Sigmoid colon (tissue), 7 donors: Measurements from ENCODE around the gene PRR20B. TPM values are rescaled to one million over a fixed set of nuclear protein-coding genes. Genes with fewer than 3 reads are reported as not detected.
"Not testable (repeated sequence)": the region's sequence is repeated elsewhere in the genome, so short reads cannot be mapped to it uniquely, and the experiment has no call there.

ENCODE experiments used
- DNase-seq: peaks from one replicate; pipeline ENCODE4 v3.0.0-alpha.2; 2019
- H3K27ac ChIP-seq, 4 donors: fragments of 200-600 bp; sonication (generic); one replicate each; pipeline ENCODE4 v1.5.1; 2016 to 2019; ENCODE audit warnings: mild to moderate bottlenecking in 1 of 4
- H3K27me3 ChIP-seq, 3 donors: fragments of 200-600 bp; sonication (generic); one replicate each; pipeline ENCODE4 v1.5.1; 2019; ENCODE audit warnings: mild to moderate bottlenecking in 1 of 3
- H3K36me3 ChIP-seq, 4 donors: fragments of 200-600 bp; sonication (generic); one replicate each; pipeline ENCODE4 v1.5.1; 2016 to 2019
- H3K4me1 ChIP-seq, 4 donors: fragments of 200-600 bp; sonication (generic); one replicate each; pipeline ENCODE4 v1.5.1; 2017 to 2019
- H3K4me3 ChIP-seq, 4 donors: fragments of 200-600 bp; sonication (generic); one replicate each; pipeline ENCODE4 v1.5.1; 2017 to 2019; ENCODE audit warnings: mild to moderate bottlenecking in 2 of 4, moderate library complexity in 1 of 4
- H3K9me3 ChIP-seq, 4 donors: fragments of 200-600 bp in 3 of 4; sonication (generic) in 3 of 4; one replicate each; pipeline versions ENCODE4 v1.5.1 to v1.6.1; 2013 to 2019
- CTCF ChIP-seq, 4 experiments: fragments of 450-650 bp in 3 of 4; fragments of 200-600 bp in 1 of 4; IDR thresholded peaks; one replicate each; pipeline ENCODE4 v1.5.1; 2016 to 2019; ENCODE audit warnings: antibody characterized with exemption in 4 of 4, mild to moderate bottlenecking in 3 of 4, moderate library complexity in 2 of 4
- EP300 ChIP-seq, 4 donors: sonication (generic); formaldehyde crosslinking; IDR thresholded peaks; one replicate each; pipeline ENCODE4 v1.6.1; 2017; ENCODE audit warnings: antibody characterized with exemption in 4 of 4
- POLR2A ChIP-seq, 2 donors: fragments of 450-650 bp; IDR thresholded peaks; one replicate each; pipeline ENCODE4 v1.6.1; 2016; ENCODE audit warnings: antibody characterized with exemption in 2 of 2, mild to moderate bottlenecking in 2 of 2, moderate library complexity in 2 of 2
- POLR2AphosphoS5 ChIP-seq, 4 donors: sonication (generic); formaldehyde crosslinking; IDR thresholded peaks; one replicate each; pipeline ENCODE4 v1.6.1; 2017; ENCODE audit warnings: antibody characterized with exemption in 4 of 4
- WGBS, 2 donors: extraction: QIAGEN DNeasy Blood & Tissue Kit; methylation state at CpG; one replicate each; pipeline ENCODE4 v1.1.7; 2013; 5-methylcytosine and 5-hydroxymethylcytosine counted together
- intact Hi-C: fragments of 100-400 bp; cut with DNase I; formaldehyde crosslinking; loops from one replicate; pipeline ENCODE4 v1.15.1; 2023
- polyA plus RNA-seq, 3 donors: library from polyadenylated mRNA; stranded (reverse); fragments of 200-250 nt; gene quantifications; one replicate each; pipeline ENCODE4 v1.2.3, GENCODE V29; 2013
- total RNA-seq, 4 donors: library from RNA; depleted of rRNA; stranded (reverse); fragments of >200 nt; gene quantifications; one replicate each; pipeline ENCODE4 v1.1.0, GENCODE V29; 2016
- donor health status: healthy with polysubstance abuse.
- donor health status: Bipolar disorder and iron deficiency.
- donor health status: healthy.

PRR20B gene
- not detected for total RNA-seq
- polyA plus RNA-seq, result not detected

GRCh38 chr13:57147188-57147587, at the start of gene PRR20B:
PRR20B (plus strand) TSS chr13:57147488; CDS start chr13:57147875, 387 bp downstream.
- H3K9me3 ChIP-seq, H3K27me3 ChIP-seq, H3K27ac ChIP-seq, H3K4me1 ChIP-seq, H3K36me3 ChIP-seq, H3K4me3 ChIP-seq, DNase-seq, intact Hi-C loops: not testable (repeated sequence)
- no CpG with 5 or more reads among the region's 22 CpGs for WGBS, 2 donors

GRCh38 chr13:57114945-57115344, 32.3 kb upstream of the PRR20B start:
- H3K9me3 ChIP-seq, result no peaks in the 10 kb centered on the region
- H3K27ac ChIP-seq, result no peak overlapping the region
- intact Hi-C loops, result no loop called here
- no peaks in the 10 kb centered on the region for H3K4me1 ChIP-seq
- no peak overlapping the region for H3K4me3 ChIP-seq
- no peak for DNase-seq
- H3K36me3 ChIP-seq, result no peaks in the 10 kb centered on the region
- 80 to 92% methylated on average over 4 of the region's 4 CpGs for WGBS, 2 donors
- TF ChIP-seq POLR2A (IDR thresholded peaks at IDR 0.05) (no peak), POLR2AphosphoS5 (IDR thresholded peaks at IDR 0.05) (no peak), EP300 (IDR thresholded peaks at IDR 0.05) (no peak), CTCF (IDR thresholded peaks at IDR 0.05) (no peak)
- H3K27me3 ChIP-seq, result no peaks in the 10 kb centered on the region

GRCh38 chr13:57123681-57124080, 23.6 kb upstream of the PRR20B start:
- Histone ChIP-seq H3K9me3 (no peaks in the 10 kb centered on the region), H3K27ac (peak overlapping the region in 2 of 4 donors; percentile 16 to 38), H3K27me3 (no peaks in the 10 kb centered on the region), H3K4me3 (no peak overlapping the region), H3K4me1 (peaks cover 0 to 18% (median 3%) of the 10 kb centered on the region in 4 donors), H3K36me3 (no peaks in the 10 kb centered on the region)
- intact Hi-C loops, result no loop called here
- WGBS, 2 donors, result 78 to 85% methylated on average over 1 of the region's 1 CpG
- no peak for DNase-seq
- TF ChIP-seq POLR2A (IDR thresholded peaks at IDR 0.05), result no peak
- no peak for TF ChIP-seq POLR2AphosphoS5 (IDR thresholded peaks at IDR 0.05)

GRCh38 chr13:57128909-57129308, 18.4 kb upstream of the PRR20B start:
- Histone ChIP-seq H3K27ac (no peak overlapping the region), H3K9me3 (no peaks in the 10 kb centered on the region), H3K36me3 (no peaks in the 10 kb centered on the region), H3K27me3 (no peaks in the 10 kb centered on the region), H3K4me3 (no peak overlapping the region), H3K4me1 (peaks cover 0 to 6% (median under 1%) of the 10 kb centered on the region in 4 donors)
- 88 to 91% methylated on average over 6 of the region's 6 CpGs for WGBS, 2 donors
- TF ChIP-seq POLR2A (IDR thresholded peaks at IDR 0.05) (no peak), CTCF (IDR thresholded peaks at IDR 0.05) (no peak), POLR2AphosphoS5 (IDR thresholded peaks at IDR 0.05) (no peak), EP300 (IDR thresholded peaks at IDR 0.05) (no peak)
- no peak for DNase-seq
- intact Hi-C loops, result no loop called here

- H3K4me1 ChIP-seq, result no peaks in the 10 kb centered on the region
- H3K27ac ChIP-seq, result no peak overlapping the region
- intact Hi-C loops, result no loop called here
- H3K9me3 ChIP-seq, result no peaks in the 10 kb centered on the region
- TF ChIP-seq EP300 (IDR thresholded peaks at IDR 0.05), result no peak
- TF ChIP-seq POLR2A (IDR thresholded peaks at IDR 0.05), result no peak
- no peak for TF ChIP-seq CTCF (IDR thresholded peaks at IDR 0.05)
- no peak for TF ChIP-seq POLR2AphosphoS5 (IDR thresholded peaks at IDR 0.05)
- H3K4me3 ChIP-seq, result no peak overlapping the region
- H3K27me3 ChIP-seq, result no peaks in the 10 kb centered on the region
- 22 to 64% methylated on average over 2 of the region's 2 CpGs for WGBS, 2 donors
- no peak for DNase-seq
- no peaks in the 10 kb centered on the region for H3K36me3 ChIP-seq
Observed at GRCh38 chr13:57136093-57136492, 11.2 kb upstream of the PRR20B start.

GRCh38 chr13:57137585-57137984, 9.7 kb upstream of the PRR20B start:
- H3K27ac ChIP-seq, result no peak overlapping the region
- TF ChIP-seq POLR2A (IDR thresholded peaks at IDR 0.05) (no peak), EP300 (IDR thresholded peaks at IDR 0.05) (no peak), POLR2AphosphoS5 (IDR thresholded peaks at IDR 0.05) (no peak), CTCF (IDR thresholded peaks at IDR 0.05) (no peak)
- no peaks in the 10 kb centered on the region for H3K36me3 ChIP-seq
- H3K4me3 ChIP-seq, result no peak overlapping the region
- no peaks in the 10 kb centered on the region for H3K9me3 ChIP-seq
- DNase-seq, result no peak
- 12 to 57% methylated on average over 4 of the region's 4 CpGs for WGBS, 2 donors
- intact Hi-C loops, result no loop called here
- H3K27me3 ChIP-seq, result no peaks in the 10 kb centered on the region
- H3K4me1 ChIP-seq, result no peaks in the 10 kb centered on the region
